GM12878 (cell line): Measurements from ENCODE around the gene FKBP2. TPM values are rescaled to one million over a fixed set of nuclear protein-coding genes. Genes with fewer than 3 reads are reported as not detected.

Experiments used
- BMI1 ChIP-seq: fragments of 450-650 bp; IDR thresholded peaks from 2 replicates; pipeline ENCODE4 v1.6.1; 2016; ENCODE audit warnings: mild to moderate bottlenecking, moderate library complexity, borderline replicate concordance
- CEBPZ ChIP-seq: fragments of 150-350 bp; IDR thresholded peaks from 2 replicates; pipeline ENCODE4 v1.6.1; 2016; ENCODE audit warnings: low read depth, low read length
- CHD4 ChIP-seq: fragments of 200-600 bp; sonication (generic); IDR thresholded peaks from 2 replicates; pipeline ENCODE4 v1.6.1; 2016; ENCODE audit warnings: mild to moderate bottlenecking
- E2F4 ChIP-seq: IDR thresholded peaks from 2 replicates; pipeline ENCODE4 v1.6.1; 2012; ENCODE audit warnings: low read depth, low read length, improper control_type of control experiment
- EZH2 ChIP-seq: IDR thresholded peaks from 2 replicates; pipeline ENCODE4 v1.6.1; 2012; ENCODE audit warnings: low read depth, mild to moderate bottlenecking, control low read depth, inconsistent platforms, low read length, borderline replicate concordance; ENCODE audit not compliant: control insufficient read depth
- GABPA ChIP-seq: IDR thresholded peaks from 2 replicates; pipeline ENCODE4 v1.6.1; 2014; ENCODE audit warnings: antibody characterized with exemption, low read depth, mild to moderate bottlenecking, inconsistent platforms
- IKZF1 ChIP-seq: fragments of 450-650 bp; conservative IDR thresholded peaks from 2 replicates; pipeline ENCODE4 v1.6.1; 2017; ENCODE audit warnings: antibody characterized with exemption, mild to moderate bottlenecking
- MEF2A ChIP-seq: IDR thresholded peaks from 2 replicates; pipeline ENCODE4 v1.6.1; 2011; ENCODE audit warnings: low read depth, mild to moderate bottlenecking, low read length, moderate library complexity; ENCODE audit not compliant: insufficient read depth
- MXI1 ChIP-seq: fragments of 150-350 bp; IDR thresholded peaks from 2 replicates; pipeline ENCODE4 v1.6.1; 2011; ENCODE audit warnings: low read depth, mild to moderate bottlenecking, inconsistent platforms, low read length, improper control_type of control experiment
- NR2C1 ChIP-seq: fragments of 450-650 bp; IDR thresholded peaks from 2 replicates; pipeline ENCODE4 v1.6.1; 2017; ENCODE audit warnings: antibody characterized with exemption, mild to moderate bottlenecking, moderate library complexity
- PML ChIP-seq: IDR thresholded peaks from 2 replicates; pipeline ENCODE4 v1.6.1; 2012; ENCODE audit warnings: low read length, inconsistent platforms
- RBBP5 ChIP-seq: fragments of 200-600 bp; sonication (generic); conservative IDR thresholded peaks from 2 replicates; pipeline ENCODE4 v1.6.1; 2016
- SMC3 ChIP-seq: IDR thresholded peaks from 2 replicates; pipeline ENCODE4 v1.6.1; 2011; ENCODE audit warnings: low read length, improper control_type of control experiment, borderline replicate concordance
- YY1 ChIP-seq: IDR thresholded peaks from 2 replicates; pipeline ENCODE4 v1.6.1; 2011; ENCODE audit warnings: low read depth, mild to moderate bottlenecking, low read length
- ZBED1 ChIP-seq: IDR thresholded peaks from 2 replicates; pipeline ENCODE4 v1.6.1; 2016; ENCODE audit warnings: borderline replicate concordance
- ZZZ3 ChIP-seq: IDR thresholded peaks from 2 replicates; pipeline ENCODE4 v1.6.1; 2011; ENCODE audit warnings: low read depth; ENCODE audit not compliant: control insufficient read depth, insufficient read length
- polyA plus RNA-seq, 11 experiments: library from polyadenylated mRNA; depleted of rRNA in 4 of 11; unstranded in 6 of 11; stranded (reverse) in 5 of 11; fragments of >200 nt; fragmentation: Nextera tagmentation in 4 of 11; fragmentation: Illumina TruSeq in 1 of 11; extraction: Ambion mirVana in 4 of 11; extraction: Trizol in 1 of 11; gene quantifications; 1 replicate in 1 of 11; 2 replicates in 10 of 11; pipeline versions ENCODE4 v1.2.1 to v1.2.3, GENCODE V29; 2011 to 2016; ENCODE audit warnings: inconsistent platforms in 2 of 11, missing spikeins in 2 of 11, low read depth in 1 of 11
- total RNA-seq, 4 experiments: library from RNA; depleted of rRNA in 3 of 4; stranded (reverse); fragments of >200 nt in 3 of 4; fragmentation: Illumina TruSeq in 1 of 4; extraction: Trizol in 1 of 4; gene quantifications; 2 replicates each; pipeline versions ENCODE4 v1.2.1 to v1.2.3, GENCODE V29; 2013 to 2021
- TF ChIP-seq, protein P1 (sequence below): IDR thresholded peaks from 2 replicates; pipeline ENCODE4 v1.6.1; 2011; ENCODE audit warnings: borderline replicate concordance, low read depth, mild to moderate bottlenecking, moderate library complexity, low read length; ENCODE audit not compliant: insufficient read depth, poor library complexity, severe bottlenecking
- TF ChIP-seq, protein P2 (sequence below): fragments of 450-650 bp; IDR thresholded peaks from 2 replicates; pipeline ENCODE4 v1.6.1; 2014; ENCODE audit warnings: mild to moderate bottlenecking
- TF ChIP-seq, protein P3 (sequence below): IDR thresholded peaks from 2 replicates; pipeline ENCODE4 v1.6.1; 2012; ENCODE audit warnings: low read depth, low read length, improper control_type of control experiment
- TF ChIP-seq, protein P4 (sequence below), 3 experiments: IDR thresholded peaks in 2 of 3; conservative IDR thresholded peaks in 1 of 3; 2 replicates each; pipeline ENCODE4 v1.5.1; 2011; ENCODE audit warnings: low read depth in 3 of 3, low read length in 3 of 3, mild to moderate bottlenecking in 3 of 3, control low read depth in 2 of 3, moderate library complexity in 2 of 3, inconsistent platforms in 1 of 3, mixed read lengths in 1 of 3; ENCODE audit not compliant: control insufficient read depth in 2 of 3, insufficient read depth in 1 of 3; ENCODE audit errors: extremely low read depth in 1 of 3

FKBP2 gene
- total and polyA plus RNA-seq, 10 of the 15 experiments (the other 5 are each of a cell fraction or from before 2014, with no cell fraction given) = 1.8 to 99.7 (median 39.5) TPM

GRCh38 chr11:64269540-64270220 is 28.8 kb downstream of the FKBP2 start (continued):
- TF ChIP-seq CEBPZ (peak; percentile 33; the same call in 1 of the 2 replicates), IKZF1 (peak; percentile 100), BMI1 (no peak), ZBED1 (peak; percentile 83), RBBP5 (no peak), YY1 (peak; percentile 100), MXI1 (peak; percentile 29), E2F4 (no peak), GABPA (peak; percentile 99), NR2C1 (peak; percentile 100), PML (peak; percentile 63; the same call in 1 of the 2 replicates), CHD4 (no peak), ZZZ3 (no peak), EZH2 (no peak), SMC3 (no peak), MEF2A (no peak)
- TF ChIP-seq, protein P1, sequence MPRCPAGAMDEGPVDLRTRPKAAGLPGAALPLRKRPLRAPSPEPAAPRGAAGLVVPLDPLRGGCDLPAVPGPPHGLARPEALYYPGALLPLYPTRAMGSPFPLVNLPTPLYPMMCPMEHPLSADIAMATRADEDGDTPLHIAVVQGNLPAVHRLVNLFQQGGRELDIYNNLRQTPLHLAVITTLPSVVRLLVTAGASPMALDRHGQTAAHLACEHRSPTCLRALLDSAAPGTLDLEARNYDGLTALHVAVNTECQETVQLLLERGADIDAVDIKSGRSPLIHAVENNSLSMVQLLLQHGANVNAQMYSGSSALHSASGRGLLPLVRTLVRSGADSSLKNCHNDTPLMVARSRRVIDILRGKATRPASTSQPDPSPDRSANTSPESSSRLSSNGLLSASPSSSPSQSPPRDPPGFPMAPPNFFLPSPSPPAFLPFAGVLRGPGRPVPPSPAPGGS = peak; percentile 66
- TF ChIP-seq, protein P2, sequence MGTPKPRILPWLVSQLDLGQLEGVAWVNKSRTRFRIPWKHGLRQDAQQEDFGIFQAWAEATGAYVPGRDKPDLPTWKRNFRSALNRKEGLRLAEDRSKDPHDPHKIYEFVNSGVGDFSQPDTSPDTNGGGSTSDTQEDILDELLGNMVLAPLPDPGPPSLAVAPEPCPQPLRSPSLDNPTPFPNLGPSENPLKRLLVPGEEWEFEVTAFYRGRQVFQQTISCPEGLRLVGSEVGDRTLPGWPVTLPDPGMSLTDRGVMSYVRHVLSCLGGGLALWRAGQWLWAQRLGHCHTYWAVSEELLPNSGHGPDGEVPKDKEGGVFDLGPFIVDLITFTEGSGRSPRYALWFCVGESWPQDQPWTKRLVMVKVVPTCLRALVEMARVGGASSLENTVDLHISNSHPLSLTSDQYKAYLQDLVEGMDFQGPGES = no peak
- TF ChIP-seq, protein P3, sequence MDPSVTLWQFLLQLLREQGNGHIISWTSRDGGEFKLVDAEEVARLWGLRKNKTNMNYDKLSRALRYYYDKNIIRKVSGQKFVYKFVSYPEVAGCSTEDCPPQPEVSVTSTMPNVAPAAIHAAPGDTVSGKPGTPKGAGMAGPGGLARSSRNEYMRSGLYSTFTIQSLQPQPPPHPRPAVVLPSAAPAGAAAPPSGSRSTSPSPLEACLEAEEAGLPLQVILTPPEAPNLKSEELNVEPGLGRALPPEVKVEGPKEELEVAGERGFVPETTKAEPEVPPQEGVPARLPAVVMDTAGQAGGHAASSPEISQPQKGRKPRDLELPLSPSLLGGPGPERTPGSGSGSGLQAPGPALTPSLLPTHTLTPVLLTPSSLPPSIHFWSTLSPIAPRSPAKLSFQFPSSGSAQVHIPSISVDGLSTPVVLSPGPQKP = peak; percentile 96
- TF ChIP-seq, protein P4, sequence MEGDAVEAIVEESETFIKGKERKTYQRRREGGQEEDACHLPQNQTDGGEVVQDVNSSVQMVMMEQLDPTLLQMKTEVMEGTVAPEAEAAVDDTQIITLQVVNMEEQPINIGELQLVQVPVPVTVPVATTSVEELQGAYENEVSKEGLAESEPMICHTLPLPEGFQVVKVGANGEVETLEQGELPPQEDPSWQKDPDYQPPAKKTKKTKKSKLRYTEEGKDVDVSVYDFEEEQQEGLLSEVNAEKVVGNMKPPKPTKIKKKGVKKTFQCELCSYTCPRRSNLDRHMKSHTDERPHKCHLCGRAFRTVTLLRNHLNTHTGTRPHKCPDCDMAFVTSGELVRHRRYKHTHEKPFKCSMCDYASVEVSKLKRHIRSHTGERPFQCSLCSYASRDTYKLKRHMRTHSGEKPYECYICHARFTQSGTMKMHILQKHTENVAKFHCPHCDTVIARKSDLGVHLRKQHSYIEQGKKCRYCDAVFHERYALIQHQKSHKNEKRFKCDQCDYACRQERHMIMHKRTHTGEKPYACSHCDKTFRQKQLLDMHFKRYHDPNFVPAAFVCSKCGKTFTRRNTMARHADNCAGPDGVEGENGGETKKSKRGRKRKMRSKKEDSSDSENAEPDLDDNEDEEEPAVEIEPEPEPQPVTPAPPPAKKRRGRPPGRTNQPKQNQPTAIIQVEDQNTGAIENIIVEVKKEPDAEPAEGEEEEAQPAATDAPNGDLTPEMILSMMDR (IDR thresholded peaks at IDR 0.05 in 2 of 3, conservative IDR thresholded peaks at IDR 0.05 in 1 of 3; ENCODE audit: control insufficient read depth in 2 of 3, extremely low read depth in 1 of 3, insufficient read depth in 1 of 3, low read depth in 3 of 3, low read length in 3 of 3) = peak in 1 of 3 experiments; percentile 32; a peak in 2 of 6 replicates
